Measurements from ENCODE around the gene DDX24.

DDX24 gene

GRCh38 chr14:94113908-94114588 lies 33.0 kb upstream of the DDX24 start:
- no peak for DNase-seq

GRCh38 chr14:94113490-94113889 lies 32.5 kb upstream of the DDX24 start:
- no peak for DNase-seq

GRCh38 chr14:94113073-94113472 lies 32.1 kb upstream of the DDX24 start:
- no peak for DNase-seq

- no peak for DNase-seq
Observed at GRCh38 chr14:94112513-94113063, 31.6 kb upstream of the DDX24 start.

- no peak for DNase-seq
Observed at GRCh38 chr14:94111276-94112095, 30.5 kb upstream of the DDX24 start.

- peak; percentile 79 for DNase-seq
Observed at GRCh38 chr14:94110552-94111181, 29.7 kb upstream of the DDX24 start, which contains the start of gene IFI27. TSS of gene IFI27 (plus strand) at chr14:94110736.

- DNase-seq: no peak
Observed at GRCh38 chr14:94109915-94110250, 28.9 kb upstream of the DDX24 start.

GRCh38 chr14:94104731-94105130 lies 23.7 kb upstream of the DDX24 start:
- no peak for DNase-seq

GRCh38 chr14:94103554-94104150 lies 22.6 kb upstream of the DDX24 start:
- no peak for DNase-seq

- no peak for DNase-seq
Observed at GRCh38 chr14:94102768-94103482, 21.9 kb upstream of the DDX24 start.

- DNase-seq: no peak
Observed at GRCh38 chr14:94101748-94102147, 20.7 kb upstream of the DDX24 start.

- DNase-seq: no peak
Observed at GRCh38 chr14:94100847-94101246, 19.8 kb upstream of the DDX24 start.

GRCh38 chr14:94099006-94099405 lies 18.0 kb upstream of the DDX24 start:
- no peak for DNase-seq

- DNase-seq: no peak
Observed at GRCh38 chr14:94098326-94098992, 17.5 kb upstream of the DDX24 start.

GRCh38 chr14:94097091-94097490 lies 16.1 kb upstream of the DDX24 start:
- no peak for DNase-seq

- DNase-seq: no peak
Observed at GRCh38 chr14:94093418-94093817, 12.4 kb upstream of the DDX24 start.

- no peak for DNase-seq
Observed at GRCh38 chr14:94089479-94089878, 8.5 kb upstream of the DDX24 start.

- no peak for DNase-seq
Observed at GRCh38 chr14:94088516-94088915, 7.5 kb upstream of the DDX24 start.

GRCh38 chr14:94087891-94088290 lies 6.9 kb upstream of the DDX24 start:
- DNase-seq: no peak

GRCh38 chr14:94081386-94081820 lies 401 bp upstream of the DDX24 start:
- DNase-seq: no peak

GRCh38 chr14:94079891-94080620 lies 946 bp downstream of the DDX24 start:
- DNase-seq: peak; percentile 65
